Lower leg skin (tissue), 4 donors: ENCODE measurements around the gene NAV2. TPM values are rescaled to one million over a fixed set of nuclear protein-coding genes. Genes with fewer than 3 reads are reported as not detected.

Experiments used
- DNase-seq, 2 donors: peaks; one replicate each; pipeline ENCODE4 v3.0.0-alpha.2; 2019; ENCODE audit warnings: low spot score in 2 of 2
- H3K4me3 ChIP-seq: fragments of 200-600 bp; sonication (generic); 2 replicates; pipeline ENCODE4 v1.5.1; 2017; ENCODE audit warnings: mild to moderate bottlenecking, low read depth; ENCODE audit not compliant: poor library complexity, severe bottlenecking
- CTCF ChIP-seq, 3 donors: fragments of 450-650 bp; IDR thresholded peaks; one replicate each; pipeline ENCODE4 v1.5.1; 2016; ENCODE audit warnings: antibody characterized with exemption in 3 of 3, mild to moderate bottlenecking in 3 of 3, moderate library complexity in 2 of 3
- POLR2A ChIP-seq, 2 donors: fragments of 450-650 bp; IDR thresholded peaks; one replicate each; pipeline ENCODE4 v1.6.1; 2016 to 2017; ENCODE audit warnings: antibody characterized with exemption in 2 of 2, mild to moderate bottlenecking in 1 of 2, moderate library complexity in 1 of 2
- WGBS, 2 donors: methylation state at CpG; one replicate each; pipeline ENCODE4 v1.1.5; 2018; 5-methylcytosine and 5-hydroxymethylcytosine counted together
- intact Hi-C: fragments of 100-400 bp; cut with DNase I; formaldehyde crosslinking; loops from one replicate; pipeline ENCODE4 v1.15.0; 2023; ENCODE audit warnings: low total_unique reads
- total RNA-seq, 4 donors: library from RNA; depleted of rRNA; stranded (reverse); fragments of >200 nt; gene quantifications; one replicate each; pipeline ENCODE4 v1.1.0, GENCODE V29; 2016

NAV2 gene
- total RNA-seq, 4 donors from 2014 or later: 5.8 to 30.7 (median 21.0) TPM

- intact Hi-C loops: no loop called here
Observed at GRCh38 chr11:19947537-19948114, 235.0 kb downstream of the NAV2 start.

GRCh38 chr11:19949606-19950005 is 237.0 kb downstream of the NAV2 start:
- H3K4me3 ChIP-seq: no peak overlapping the region
- no peak for DNase-seq
- TF ChIP-seq CTCF (IDR thresholded peaks at IDR 0.05) (no peak), POLR2A (IDR thresholded peaks at IDR 0.05) (no peak)
- WGBS, 2 donors: 93 to 94% methylated on average over 7 of the region's 7 CpGs
- intact Hi-C loops: loop anchor here (5.0 kb wide), 1 partner anchor 183 kb away; no protein-coding TSS in a partner anchor

More at GRCh38 chr11:19947537-19948114, 235.0 kb downstream of the NAV2 start:
- 50% methylated on average over 5 of the region's 5 CpGs for WGBS, 2 donors
- TF ChIP-seq CTCF (IDR thresholded peaks at IDR 0.05): no peak
- TF ChIP-seq POLR2A (IDR thresholded peaks at IDR 0.05): no peak
- no peak for DNase-seq
- H3K4me3 ChIP-seq: no peak overlapping the region

GRCh38 chr11:19951558-19952115 is 239.0 kb downstream of the NAV2 start:
- TF ChIP-seq CTCF (IDR thresholded peaks at IDR 0.05) (peak in 1 of 3 donors; percentile 19), POLR2A (IDR thresholded peaks at IDR 0.05) (no peak)
- DNase-seq: no peak
- intact Hi-C loops: loop anchor here (5.0 kb wide), 1 partner anchor 181 kb away; no protein-coding TSS in a partner anchor
- 25 to 26% methylated on average over 6 of the region's 6 CpGs for WGBS, 2 donors
- H3K4me3 ChIP-seq: no peak overlapping the region

GRCh38 chr11:19952116-19952605 is 239.5 kb downstream of the NAV2 start:
- 76 to 77% methylated on average over 3 of the region's 3 CpGs for WGBS, 2 donors
- TF ChIP-seq CTCF (IDR thresholded peaks at IDR 0.05) (no peak), POLR2A (IDR thresholded peaks at IDR 0.05) (no peak)
- DNase-seq: peak in 1 of 2 donors; percentile 2
- H3K4me3 ChIP-seq: no peak overlapping the region
- intact Hi-C loops: loop anchor here (5.0 kb wide), 1 partner anchor 180 kb away; no protein-coding TSS in a partner anchor

GRCh38 chr11:19952911-19953310 is 240.3 kb downstream of the NAV2 start:
- DNase-seq: no peak
- intact Hi-C loops: loop anchor here (5.0 kb wide), 1 partner anchor 179 kb away; no protein-coding TSS in a partner anchor
- H3K4me3 ChIP-seq: no peak overlapping the region
- TF ChIP-seq POLR2A (IDR thresholded peaks at IDR 0.05): no peak
- no peak for TF ChIP-seq CTCF (IDR thresholded peaks at IDR 0.05)
- WGBS, 2 donors: 93 to 96% methylated on average over 1 of the region's 1 CpG
